SK-N-MC (cell line): Measurements from ENCODE around the gene DHPS.

Experiments used
- DNase-seq: peaks from one replicate; pipeline ENCODE4 v3.0.0-alpha.2; 2011; ENCODE audit warnings: low read depth, low spot score
- H3K27ac ChIP-seq: fragments of 200-600 bp; sonication (generic); 2 replicates; pipeline ENCODE4 v1.5.1; 2016; ENCODE audit warnings: mixed run types
- H3K36me3 ChIP-seq: fragments of 200-600 bp; sonication (generic); 2 replicates; pipeline ENCODE4 v1.6.1; 2017; ENCODE audit warnings: antibody characterized with exemption, low read length, mixed read lengths; ENCODE audit not compliant: insufficient read depth
- H3K4me3 ChIP-seq: fragments of 200-600 bp; sonication (generic); 2 replicates; pipeline ENCODE4 v1.5.1; 2016
- H3K9ac ChIP-seq: fragments of 200-600 bp; sonication (generic); 2 replicates; pipeline ENCODE4 v1.8.0; 2017; ENCODE audit warnings: mixed run types, mixed read lengths; ENCODE audit not compliant: insufficient read length
- H3K9me3 ChIP-seq: fragments of 200-600 bp; sonication (generic); 2 replicates; pipeline ENCODE4 v1.6.1; 2017; ENCODE audit warnings: low read depth, mild to moderate bottlenecking, antibody characterized with exemption, low read length, moderate library complexity, mixed read lengths
- EZH2 ChIP-seq: fragments of 200-600 bp; sonication (generic); IDR thresholded peaks from one replicate; pipeline ENCODE4 v1.6.1; 2017; ENCODE audit warnings: antibody characterized with exemption
- FOXP2 ChIP-seq: optimal IDR thresholded peaks from 2 replicates; pipeline ENCODE3; 2011; ENCODE audit warnings: mild to moderate bottlenecking, moderate library complexity; ENCODE audit not compliant: insufficient read depth; ENCODE audit errors: extremely low read length, control extremely low read depth
- POLR2AphosphoS5 ChIP-seq: IDR thresholded peaks from 2 replicates; pipeline ENCODE4 v1.6.1; 2012; ENCODE audit warnings: mild to moderate bottlenecking, low read depth, low read length, borderline replicate concordance

The DHPS gene

GRCh38 chr19:12670159-12670928 is 11.3 kb downstream of the DHPS start:
- TF ChIP-seq POLR2AphosphoS5 (0 out of 2 replicates have a peak, but pooled peaks have one; percentile 3), EZH2 (no peak), FOXP2 (no peak)
- Histone ChIP-seq H3K4me3 (peak overlapping the region; percentile 94), H3K27ac (0 out of 2 replicates have a peak overlapping the region, but pooled peaks have one; percentile 99), H3K9ac (peak overlapping the region; percentile 96), H3K36me3 (peaks cover 17% of the 10 kb centered on the region), H3K9me3 (no peaks in the 10 kb centered on the region)
- no peak for DNase-seq

- H3K36me3 ChIP-seq: peaks cover 17% of the 10 kb centered on the region
- peak; percentile 66 for DNase-seq
- H3K9me3 ChIP-seq: no peaks in the 10 kb centered on the region
- peak overlapping the region; percentile 94 for H3K4me3 ChIP-seq
- H3K9ac ChIP-seq: peak overlapping the region; percentile 96
- peak overlapping the region; percentile 99 for H3K27ac ChIP-seq
- TF ChIP-seq POLR2AphosphoS5: peak; percentile 72
- peak; percentile 57 for TF ChIP-seq FOXP2
- TF ChIP-seq EZH2: no peak
Observed at GRCh38 chr19:12669270-12670158, 12.2 kb downstream of the DHPS start.

GRCh38 chr19:12668932-12669269 is 12.8 kb downstream of the DHPS start:
- peak overlapping the region; percentile 99 for H3K27ac ChIP-seq

GRCh38 chr19:12668346-12668745 is 13.3 kb downstream of the DHPS start:
- DNase-seq: no peak
- TF ChIP-seq FOXP2 (no peak), POLR2AphosphoS5 (no peak)
- Histone ChIP-seq H3K9ac (peak overlapping the region; percentile 96), H3K27ac (no peak overlapping the region), H3K4me3 (peak overlapping the region; percentile 94), H3K36me3 (peaks cover 12% of the 10 kb centered on the region; the same call in 1 of the 2 replicates), H3K9me3 (no peaks in the 10 kb centered on the region)

More at GRCh38 chr19:12668932-12669269, 12.8 kb downstream of the DHPS start:
- H3K9ac ChIP-seq: peak overlapping the region; percentile 96
- no peaks in the 10 kb centered on the region for H3K9me3 ChIP-seq
- H3K36me3 ChIP-seq: peaks cover 10% of the 10 kb centered on the region
- no peak for DNase-seq
- TF ChIP-seq POLR2AphosphoS5 (no peak), FOXP2 (no peak), EZH2 (no peak)
- peak overlapping the region; percentile 94 for H3K4me3 ChIP-seq

- no peak for DNase-seq
- no peak overlapping the region for H3K27ac ChIP-seq
- no peaks in the 10 kb centered on the region for H3K9me3 ChIP-seq
- TF ChIP-seq EZH2 (no peak), POLR2AphosphoS5 (no peak)
- H3K9ac ChIP-seq: no peak overlapping the region
- peaks cover 12% of the 10 kb centered on the region; the same call in 1 of the 2 replicates for H3K36me3 ChIP-seq
- H3K4me3 ChIP-seq: peak overlapping the region; percentile 94; the same call in 1 of the 2 replicates
Observed at GRCh38 chr19:12667731-12668302, 13.9 kb downstream of the DHPS start.

- H3K9ac ChIP-seq: peak within 1 kb of the TSS; percentile 88
- H3K27ac ChIP-seq: peak within 1 kb of the TSS; percentile 54; the same call in 1 of the 2 replicates
- TF ChIP-seq POLR2AphosphoS5 (peak; percentile 76; the same call in 1 of the 2 replicates), EZH2 (no peak)
- DNase-seq: no peak
- peaks cover 9% of the 10 kb centered on the region; the same call in 1 of the 2 replicates for H3K36me3 ChIP-seq
- H3K4me3 ChIP-seq: peak within 1 kb of the TSS; percentile 90
- no peaks in the 10 kb centered on the region for H3K9me3 ChIP-seq
Observed at GRCh38 chr19:12666265-12667048, 15.2 kb downstream of the DHPS start, which contains the start of the genes MAN2B1 and WDR83. Gene MAN2B1, minus strand, starts transcription at chr19:12666742. Its CDS starts 41 bp downstream, at chr19:12666701. Gene WDR83, plus strand, starts transcription at chr19:12666807. Its CDS starts 2,984 bp downstream, at chr19:12669791.

GRCh38 chr19:12665671-12666264 is 15.9 kb downstream of the DHPS start:
- DNase-seq: no peak
- H3K9ac ChIP-seq: peak overlapping the region; percentile 88
- no peak overlapping the region for H3K27ac ChIP-seq
- peaks cover 15% of the 10 kb centered on the region; the same call in 1 of the 2 replicates for H3K36me3 ChIP-seq
- H3K9me3 ChIP-seq: no peaks in the 10 kb centered on the region
- no peak for TF ChIP-seq EZH2
- no peak for TF ChIP-seq FOXP2
- TF ChIP-seq POLR2AphosphoS5: no peak
- H3K4me3 ChIP-seq: peak overlapping the region; percentile 90
